HCT116 (cell line): Measurements from ENCODE around the gene PDE1C.

ENCODE experiments used
- ATF3 ChIP-seq: IDR thresholded peaks from 2 replicates; pipeline ENCODE4 v1.6.1; 2012
- CTCF ChIP-seq, 3 experiments: fragments of 200-600 bp in 1 of 3; sonication (generic) in 1 of 3; IDR thresholded peaks in 2 of 3; conservative IDR thresholded peaks in 1 of 3; 2 replicates each; pipeline ENCODE4 v1.5.1; 2012 to 2017; ENCODE audit warnings: low read depth in 2 of 3, low read length in 2 of 3, antibody characterized with exemption in 1 of 3, borderline replicate concordance in 1 of 3, control low read depth in 1 of 3, mild to moderate bottlenecking in 1 of 3, mixed read lengths in 1 of 3, mixed run types in 1 of 3, moderate library complexity in 1 of 3; ENCODE audit not compliant: insufficient read depth in 1 of 3
- EZH2phosphoT487 ChIP-seq: fragments of 200-600 bp; IDR thresholded peaks from 2 replicates; pipeline ENCODE4 v1.6.1; 2018; ENCODE audit warnings: antibody characterized with exemption, borderline replicate concordance
- MAX ChIP-seq: IDR thresholded peaks from 2 replicates; pipeline ENCODE4 v1.6.1; 2012
- POLR2A ChIP-seq: IDR thresholded peaks from 2 replicates; pipeline ENCODE4 v1.7.0; 2011; ENCODE audit warnings: borderline replicate concordance; ENCODE audit not compliant: insufficient read depth, insufficient read length; ENCODE audit errors: extremely low read depth
- POLR2AphosphoS5 ChIP-seq: IDR thresholded peaks from 2 replicates; pipeline ENCODE4 v1.6.1; 2011; ENCODE audit warnings: mild to moderate bottlenecking, low read depth, low read length, moderate library complexity
- RAD21 ChIP-seq: IDR thresholded peaks from 2 replicates; pipeline ENCODE4 v1.6.1; 2012; ENCODE audit warnings: low read depth, mild to moderate bottlenecking
- REST ChIP-seq: IDR thresholded peaks from 2 replicates; pipeline ENCODE4 v1.6.1; 2012; ENCODE audit warnings: low read depth
- SIN3A ChIP-seq: IDR thresholded peaks from 2 replicates; pipeline ENCODE4 v1.6.1; 2012; ENCODE audit warnings: low read depth
- SP1 ChIP-seq: IDR thresholded peaks from 2 replicates; pipeline ENCODE4 v1.6.1; 2012; ENCODE audit warnings: low read depth
- SRF ChIP-seq: IDR thresholded peaks from 2 replicates; pipeline ENCODE4 v1.6.1; 2012; ENCODE audit warnings: low read depth
- YY1 ChIP-seq: IDR thresholded peaks from 2 replicates; pipeline ENCODE4 v1.6.1; 2011; ENCODE audit warnings: low read length, low read depth, moderate library complexity, mild to moderate bottlenecking; ENCODE audit not compliant: insufficient replicate concordance; ENCODE audit errors: extremely low read depth
- ZBTB33 ChIP-seq: IDR thresholded peaks from 2 replicates; pipeline ENCODE4 v1.6.1; 2011; ENCODE audit warnings: mild to moderate bottlenecking, low read length, moderate library complexity; ENCODE audit not compliant: insufficient replicate concordance; ENCODE audit errors: extremely low read depth
- ZFX ChIP-seq: fragments of 450-650 bp; IDR thresholded peaks from 2 replicates; pipeline ENCODE4 v1.6.1; 2017

- no peak for TF ChIP-seq ZBTB33
- no peak for TF ChIP-seq YY1
- TF ChIP-seq POLR2AphosphoS5: no peak
- TF ChIP-seq SP1: no peak
- no peak for TF ChIP-seq POLR2A
- TF ChIP-seq SIN3A: no peak
- no peak for TF ChIP-seq CTCF (IDR thresholded peaks at IDR 0.05 in 2 of 3, conservative IDR thresholded peaks at IDR 0.05 in 1 of 3; ENCODE audit: borderline replicate concordance in 1 of 3, insufficient read depth in 1 of 3, low read depth in 2 of 3, low read length in 2 of 3)
- TF ChIP-seq REST: no peak
- TF ChIP-seq MAX: no peak
- TF ChIP-seq ZFX: no peak
- TF ChIP-seq EZH2phosphoT487: no peak
- TF ChIP-seq RAD21: no peak
- no peak for TF ChIP-seq ATF3
- TF ChIP-seq SRF: no peak
Measured at GRCh38 chr7:31890198-31890597, 180.0 kb downstream of the PDE1C start.
